ENCODE data around the gene RPUSD1.

DNA sequence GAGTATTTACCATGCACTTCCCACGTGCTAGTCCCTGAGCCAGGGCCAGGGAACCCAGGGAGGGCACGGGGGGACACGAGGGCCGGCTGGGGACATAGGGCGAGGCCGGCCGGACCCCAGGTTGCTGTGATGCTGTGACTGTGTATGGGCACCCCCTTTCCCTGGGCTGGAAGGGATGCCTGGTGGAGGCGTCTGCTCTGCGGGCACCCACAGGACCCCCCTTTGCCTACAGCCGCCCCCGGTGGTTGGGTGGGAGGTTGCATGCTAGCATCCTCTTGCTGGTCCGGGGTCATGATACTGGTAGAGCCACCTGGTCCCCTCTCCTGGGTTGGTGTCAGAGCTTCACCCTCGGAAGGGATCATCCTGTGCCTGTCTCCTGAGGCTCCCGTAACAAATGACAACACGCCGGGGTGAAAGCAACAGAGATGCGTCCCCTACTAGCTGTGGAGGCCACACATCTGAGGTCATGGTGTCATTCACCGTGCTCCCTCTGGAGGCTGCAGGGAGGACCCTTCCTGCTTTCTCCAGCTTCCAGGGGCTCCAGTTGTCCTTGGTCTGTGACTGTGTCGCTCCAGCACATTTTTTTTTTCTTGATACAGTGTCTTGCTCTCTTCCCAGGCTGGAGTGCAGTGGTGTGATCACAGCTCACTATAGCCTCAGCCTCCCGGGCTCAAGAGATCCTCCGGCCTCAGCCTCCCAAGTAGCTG, 44.2 kb downstream of the RPUSD1 start:
- TF ChIP-seq MYC (IDR thresholded peaks at IDR 0.05; ENCODE audit: low read depth, low read length) (no peak), POLR2AphosphoS5 (IDR thresholded peaks at IDR 0.05; ENCODE audit: insufficient read depth, low read depth, low read length) (no peak), POLR2A (IDR thresholded peaks at IDR 0.05; ENCODE audit: low read depth, low read length) (no peak), GATA2 (IDR thresholded peaks at IDR 0.05; ENCODE audit: insufficient read depth, insufficient read length, low read depth, low read length) (no peak), EZH2 (IDR thresholded peaks at IDR 0.05; ENCODE audit: borderline replicate concordance, low read depth, low read length, severe bottlenecking) (no peak), JUN (IDR thresholded peaks at IDR 0.05; ENCODE audit: borderline replicate concordance, insufficient read depth, insufficient read length, low read depth) (no peak), MAX (IDR thresholded peaks at IDR 0.05; ENCODE audit: insufficient read depth, insufficient read length) (no peak), FOS (IDR thresholded peaks at IDR 0.05; ENCODE audit: borderline replicate concordance, insufficient read depth, low read length) (no peak)
- TF ChIP-seq, protein P1, sequence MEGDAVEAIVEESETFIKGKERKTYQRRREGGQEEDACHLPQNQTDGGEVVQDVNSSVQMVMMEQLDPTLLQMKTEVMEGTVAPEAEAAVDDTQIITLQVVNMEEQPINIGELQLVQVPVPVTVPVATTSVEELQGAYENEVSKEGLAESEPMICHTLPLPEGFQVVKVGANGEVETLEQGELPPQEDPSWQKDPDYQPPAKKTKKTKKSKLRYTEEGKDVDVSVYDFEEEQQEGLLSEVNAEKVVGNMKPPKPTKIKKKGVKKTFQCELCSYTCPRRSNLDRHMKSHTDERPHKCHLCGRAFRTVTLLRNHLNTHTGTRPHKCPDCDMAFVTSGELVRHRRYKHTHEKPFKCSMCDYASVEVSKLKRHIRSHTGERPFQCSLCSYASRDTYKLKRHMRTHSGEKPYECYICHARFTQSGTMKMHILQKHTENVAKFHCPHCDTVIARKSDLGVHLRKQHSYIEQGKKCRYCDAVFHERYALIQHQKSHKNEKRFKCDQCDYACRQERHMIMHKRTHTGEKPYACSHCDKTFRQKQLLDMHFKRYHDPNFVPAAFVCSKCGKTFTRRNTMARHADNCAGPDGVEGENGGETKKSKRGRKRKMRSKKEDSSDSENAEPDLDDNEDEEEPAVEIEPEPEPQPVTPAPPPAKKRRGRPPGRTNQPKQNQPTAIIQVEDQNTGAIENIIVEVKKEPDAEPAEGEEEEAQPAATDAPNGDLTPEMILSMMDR (IDR thresholded peaks at IDR 0.05; ENCODE audit: extremely low read depth in 1 of 2, insufficient read depth in 1 of 2, low read depth in 1 of 2, low read length in 2 of 2): peak in 1 of 2 donors; percentile 16
